HG03039 (cell line): ENCODE data around the gene GLUD1.
"Not testable (repeated sequence)": the region's sequence is repeated elsewhere in the genome, so short reads cannot be mapped to it uniquely, and the experiment has no call there.

ENCODE experiments used
- ATAC-seq: cut with Tn5 transposase; IDR thresholded peaks from one replicate; pipeline ENCODE4 v1.9.1; 2021; ENCODE audit warnings: mild to moderate bottlenecking, moderate library complexity; ENCODE audit not compliant: unreplicated experiment

GLUD1 gene

DNA sequence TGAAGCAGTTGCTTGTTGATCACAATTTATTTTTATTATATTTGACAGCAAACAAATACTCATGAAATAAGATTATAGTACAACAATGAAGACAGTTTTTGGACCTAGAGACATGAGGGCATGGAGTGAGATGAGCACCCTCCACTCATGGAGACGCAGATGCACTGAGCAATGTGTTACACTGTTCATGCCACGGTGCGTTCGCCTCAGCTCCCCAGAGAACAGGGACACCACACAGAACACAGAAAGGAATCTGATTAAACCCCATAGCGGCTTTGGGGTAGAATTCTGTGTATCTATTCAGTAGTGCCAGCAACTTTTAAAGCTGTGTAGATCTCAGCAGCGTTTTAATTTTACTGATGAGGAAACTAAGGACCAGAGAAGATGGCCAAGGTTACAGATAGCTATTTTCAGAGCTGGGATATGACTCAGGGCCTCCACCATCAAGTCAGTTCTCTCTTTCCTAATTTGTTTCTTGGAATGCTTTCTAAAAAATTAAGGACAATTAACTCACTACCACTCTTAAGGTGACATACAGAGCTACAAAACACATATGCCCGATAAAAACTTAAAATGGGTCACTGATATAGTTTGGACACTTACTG lies 41.0 kb downstream of the GLUD1 start:
- ATAC-seq: no peak

DNA sequence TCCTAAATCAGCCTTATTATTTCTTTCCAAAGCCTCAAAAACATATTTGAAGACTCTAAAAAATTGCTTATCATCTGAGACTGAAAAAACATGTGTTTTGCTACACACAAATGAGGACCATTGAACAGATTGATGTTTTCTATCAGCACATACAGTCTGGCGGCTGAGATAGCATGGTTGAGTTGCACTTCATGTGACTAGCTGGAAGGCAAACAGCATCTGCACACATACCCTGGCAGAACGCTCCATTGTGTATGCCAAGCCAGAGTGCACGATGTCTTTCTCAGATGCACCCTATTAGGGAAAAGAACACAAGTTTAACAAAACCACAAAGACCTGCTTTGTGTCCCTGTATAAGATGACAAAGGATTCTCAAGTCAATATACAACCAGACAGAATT lies 41.5 kb downstream of the GLUD1 start:
- no peak for ATAC-seq

DNA sequence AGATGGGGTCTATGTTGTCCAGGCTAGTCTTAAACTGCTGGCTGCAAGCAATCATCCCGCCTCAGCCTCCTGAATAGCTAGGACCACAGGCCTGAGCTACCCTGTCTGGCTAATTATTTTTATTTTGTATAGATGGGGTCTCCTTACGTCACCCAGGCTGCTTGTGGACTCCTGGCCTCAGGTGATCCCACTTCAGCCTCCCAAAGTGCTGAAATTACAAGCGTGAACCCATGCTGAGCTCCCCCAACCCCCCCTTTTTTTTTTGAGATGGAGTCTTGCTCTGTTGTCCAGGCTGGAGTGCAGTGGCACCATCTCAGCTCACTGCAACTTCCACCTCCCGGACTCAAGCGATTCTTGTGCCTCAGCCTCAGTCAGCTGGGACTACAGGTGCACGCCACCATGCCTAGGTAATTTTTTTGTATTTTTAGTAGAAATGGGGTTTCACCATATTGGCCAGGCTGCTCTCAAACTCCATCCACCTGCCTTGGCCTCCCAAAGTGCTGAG lies 49.2 kb downstream of the GLUD1 start:
- ATAC-seq: no peak

DNA sequence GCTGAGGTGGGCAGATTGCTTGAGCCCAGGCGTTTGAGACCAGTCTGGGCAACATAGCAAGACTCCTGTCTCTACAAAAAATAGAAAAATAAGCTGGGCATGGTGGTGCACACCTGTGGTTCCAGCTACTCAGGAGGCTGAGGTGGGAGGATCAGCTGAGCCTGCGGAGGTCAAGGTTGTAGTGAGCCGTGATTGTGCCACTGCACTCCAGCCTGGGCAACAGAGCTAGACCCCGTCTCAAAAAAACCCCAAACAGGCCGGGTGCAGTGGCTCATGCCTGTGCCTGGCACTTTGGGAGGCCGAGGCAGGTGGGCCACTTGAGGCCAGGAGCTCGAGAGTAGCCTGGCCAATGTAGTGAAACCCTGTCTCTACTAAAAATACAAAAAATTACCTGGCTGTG lies 51.1 kb downstream of the GLUD1 start:
- not testable (repeated sequence) for ATAC-seq

DNA sequence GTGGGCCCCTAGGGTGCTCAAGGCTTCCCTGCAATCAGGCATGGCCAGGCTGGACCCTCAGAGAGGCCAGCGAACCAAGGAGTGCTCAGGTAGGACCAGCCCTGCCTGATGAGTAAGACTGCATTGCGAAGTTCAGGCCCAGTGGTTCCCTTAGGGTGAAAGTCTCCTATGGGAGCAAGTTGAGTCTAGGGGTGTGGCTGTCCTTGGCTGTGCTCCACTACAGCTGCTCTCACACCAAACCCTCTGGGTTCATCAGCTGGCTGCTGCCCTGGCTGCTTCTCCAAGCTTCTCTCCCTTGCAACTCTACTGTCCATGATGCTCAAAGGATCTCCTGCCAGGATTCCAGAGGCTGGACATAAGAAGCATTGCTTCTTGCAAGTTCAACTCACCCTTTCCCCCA lies 55.9 kb downstream of the GLUD1 start:
- ATAC-seq: no peak

DNA sequence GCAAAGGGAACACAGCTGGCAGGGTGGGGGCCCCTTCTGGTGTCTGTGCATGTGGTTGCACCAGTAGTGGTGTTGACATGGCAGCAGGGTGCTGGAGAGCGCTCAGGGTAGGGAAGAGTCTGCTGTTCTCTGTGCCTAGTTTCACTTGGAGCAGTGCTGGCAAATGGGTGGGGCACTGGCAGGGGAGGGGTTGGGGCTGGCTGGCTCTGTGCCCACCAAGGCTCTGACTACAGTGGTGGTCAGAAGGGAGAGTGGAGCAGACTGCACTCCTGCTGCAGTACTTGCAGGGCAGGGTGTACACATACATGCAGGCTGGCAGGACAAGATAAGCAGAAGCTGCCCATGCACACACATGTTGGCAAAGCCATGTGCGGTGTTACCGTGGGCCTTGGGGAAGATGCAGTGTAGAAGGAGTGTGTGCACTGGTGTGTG lies 56.3 kb downstream of the GLUD1 start:
- ATAC-seq: no peak

DNA sequence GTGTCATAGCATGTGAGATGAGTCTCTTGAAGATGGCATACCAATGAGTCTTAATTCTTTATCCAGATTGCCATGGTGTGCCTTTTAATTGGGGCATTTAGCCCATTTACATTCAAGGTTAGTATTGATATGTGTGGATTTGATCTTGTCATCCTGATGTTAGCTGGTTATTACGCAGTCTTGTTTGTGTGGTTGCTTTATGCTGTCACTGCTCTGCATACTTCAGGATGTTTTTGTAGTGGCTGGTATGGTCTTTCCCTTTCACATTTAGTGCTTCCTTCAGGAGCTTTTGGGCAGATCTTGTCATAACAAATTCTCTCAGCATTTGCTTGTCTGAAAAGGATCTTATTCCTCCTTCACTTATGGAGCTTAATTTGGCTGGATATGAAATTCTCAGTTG lies 58.0 kb downstream of the GLUD1 start:
- no peak for ATAC-seq

DNA sequence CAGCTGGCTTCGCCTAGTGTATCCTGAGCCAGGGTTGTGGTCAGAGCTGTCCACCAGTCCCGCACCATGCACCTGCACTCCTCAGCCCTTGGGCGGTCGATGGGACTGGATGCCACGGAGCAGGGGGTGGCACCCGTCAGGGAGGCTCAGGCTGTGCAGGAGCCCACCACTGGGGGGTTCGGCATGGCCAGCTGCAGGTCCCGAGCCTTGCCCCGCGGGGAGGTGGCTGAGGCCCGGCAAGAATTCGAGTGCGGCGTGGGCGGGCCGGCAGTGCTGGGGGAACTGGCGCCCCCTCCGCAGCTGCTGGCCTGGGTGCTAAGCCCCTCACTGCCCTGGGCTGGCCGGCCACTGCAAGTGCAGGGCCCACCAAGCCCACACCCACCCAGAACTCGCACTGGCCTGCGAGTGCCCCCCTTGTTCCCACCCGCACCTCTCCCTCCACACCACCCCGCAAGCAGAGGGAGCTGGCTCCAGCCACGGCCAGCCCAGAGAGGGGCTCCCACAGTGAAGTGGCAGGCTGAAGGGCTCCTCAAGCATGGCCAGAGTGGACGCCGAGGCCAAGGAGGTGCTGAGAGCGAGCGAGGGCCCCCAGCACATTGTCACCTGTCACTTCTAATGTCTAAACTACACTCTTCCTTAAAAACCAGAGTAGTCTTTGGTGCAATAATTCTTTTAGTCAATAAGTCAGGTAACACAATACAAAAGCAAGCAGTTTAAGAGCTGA lies 63.6 kb downstream of the GLUD1 start:
- no peak for ATAC-seq

DNA sequence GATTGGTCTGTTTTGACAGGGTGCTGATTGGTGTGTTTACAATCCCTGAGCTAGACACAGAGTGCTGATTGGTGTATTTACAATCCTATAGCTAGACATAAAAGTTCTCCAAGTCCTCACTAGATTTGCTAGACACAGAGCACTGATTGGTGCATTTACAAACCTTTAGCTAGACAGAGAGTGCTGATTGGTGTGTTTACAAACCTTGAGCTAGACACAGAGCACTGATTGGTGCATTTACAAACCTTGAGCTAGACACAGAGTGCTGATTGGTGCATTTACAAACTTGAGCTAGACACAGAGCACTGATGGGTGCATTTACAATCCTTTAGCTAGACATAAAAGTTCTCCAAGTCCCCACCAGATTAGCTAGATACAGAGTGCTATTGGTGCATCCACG lies 64.2 kb downstream of the GLUD1 start:
- ATAC-seq: not testable (repeated sequence)

DNA sequence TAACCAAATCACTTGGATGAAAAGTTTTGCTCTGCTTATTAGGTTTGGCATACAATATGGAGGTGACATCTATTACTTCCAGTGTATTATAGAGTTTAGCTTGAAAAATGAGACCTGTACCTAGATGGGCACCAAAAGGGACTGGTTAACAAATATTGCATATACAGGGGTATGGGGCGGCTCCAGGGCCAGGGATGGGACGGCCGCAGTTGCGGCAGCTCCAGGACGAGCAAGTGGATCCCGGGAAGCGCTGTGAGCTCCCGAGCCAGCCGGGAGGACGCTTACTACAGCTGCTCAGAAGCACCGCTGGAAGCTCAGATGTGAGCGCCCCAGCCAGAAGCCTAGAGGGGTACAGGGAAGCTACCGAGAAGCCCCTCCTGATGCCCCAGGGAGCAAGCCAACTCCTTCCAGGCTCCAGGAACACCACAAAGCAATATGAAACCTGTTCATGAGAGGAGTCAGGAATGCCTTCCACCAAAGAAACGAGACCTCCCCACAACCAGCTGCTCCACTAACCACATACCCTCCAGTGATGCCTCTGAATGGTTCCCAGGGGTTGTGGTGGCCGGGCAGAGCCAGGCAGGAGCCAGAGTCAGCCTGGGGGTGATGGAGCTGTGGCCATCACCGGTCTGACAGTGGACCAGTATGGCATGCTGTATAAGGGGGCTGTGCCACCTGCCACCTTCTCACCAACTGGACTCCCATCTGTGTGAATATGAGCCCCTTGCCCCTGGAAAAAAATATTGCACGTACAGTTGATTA lies 67.7 kb downstream of the GLUD1 start:
- not testable (repeated sequence) for ATAC-seq

DNA sequence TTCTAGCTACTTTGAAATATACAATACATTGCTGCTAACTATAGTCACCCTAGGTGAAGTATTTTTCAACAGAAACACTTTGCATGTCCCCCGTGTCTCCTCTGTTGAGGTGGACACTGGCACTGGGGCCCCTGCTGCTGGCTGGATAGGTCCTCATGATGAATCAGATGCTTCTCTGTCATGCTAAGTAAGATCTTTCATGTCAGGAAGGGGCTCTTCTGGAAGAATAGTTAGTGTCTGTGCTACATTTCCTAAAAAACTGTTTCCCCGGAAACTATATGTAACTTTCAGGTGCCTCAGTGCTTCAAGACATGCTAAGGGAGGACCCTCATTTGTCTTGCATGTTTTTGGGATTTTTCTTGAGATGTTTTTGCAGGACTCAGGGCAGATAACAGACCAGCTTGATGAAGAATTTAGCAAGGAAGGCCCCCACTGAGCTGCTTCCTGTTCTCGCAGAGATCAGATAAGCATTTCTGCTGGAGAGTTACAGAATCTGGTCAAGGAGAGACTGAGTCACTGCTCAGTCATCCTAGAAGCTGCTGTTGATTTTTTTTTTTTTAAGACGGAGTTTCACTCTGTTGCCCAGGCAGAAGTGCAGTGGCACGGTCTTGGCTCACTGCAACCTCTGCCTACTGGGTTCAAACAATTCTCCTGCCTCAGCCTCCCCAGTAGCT lies 69.2 kb downstream of the GLUD1 start:
- not testable (repeated sequence) for ATAC-seq

DNA sequence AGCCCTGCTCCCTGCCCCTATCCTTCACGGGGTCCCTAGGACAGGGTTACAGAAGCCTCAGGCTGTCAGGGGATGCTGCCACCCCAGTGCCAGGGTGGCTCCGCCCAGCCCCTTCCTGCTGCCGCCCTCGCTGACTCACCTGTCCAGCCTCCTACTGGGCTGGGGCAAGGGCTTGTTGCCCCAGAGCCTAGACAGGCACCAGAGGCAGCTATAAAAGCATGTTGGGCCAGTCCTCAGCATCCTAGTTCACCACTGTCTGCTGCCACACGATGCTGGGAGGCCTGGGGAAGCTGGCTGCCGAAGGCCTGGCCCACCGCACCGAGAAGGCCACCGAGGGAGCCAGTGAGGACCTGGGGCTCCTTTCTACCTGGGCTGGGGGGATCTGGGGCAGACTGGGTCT lies 74.6 kb downstream of the GLUD1 start, which contains the start of gene FAM25A:
Gene FAM25A (plus strand): TSS at position 239 of the 400 bp plus-strand sequence. CDS start 31 bp downstream, at position 270.
- ATAC-seq: not testable (repeated sequence)

DNA sequence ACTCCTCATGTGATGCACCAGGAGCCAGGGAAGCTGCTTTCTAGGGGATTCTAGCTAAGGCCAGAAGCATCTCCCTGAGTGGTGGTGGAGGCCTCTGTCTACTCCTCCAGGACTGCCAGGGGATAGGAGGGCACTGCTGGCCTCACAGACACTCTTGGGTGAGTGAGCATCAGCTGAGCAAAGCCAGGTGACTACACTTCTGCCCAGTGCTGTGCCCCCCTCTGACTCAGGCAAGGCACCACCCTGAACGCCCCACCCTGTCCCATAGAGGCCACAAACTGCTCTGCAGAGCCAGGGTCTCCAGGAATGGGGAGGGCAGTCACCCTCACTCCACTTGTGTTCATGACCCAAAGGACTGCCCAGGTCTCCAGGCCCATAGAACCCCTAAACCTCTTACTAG lies 75.1 kb downstream of the GLUD1 start:
- not testable (repeated sequence) for ATAC-seq

DNA sequence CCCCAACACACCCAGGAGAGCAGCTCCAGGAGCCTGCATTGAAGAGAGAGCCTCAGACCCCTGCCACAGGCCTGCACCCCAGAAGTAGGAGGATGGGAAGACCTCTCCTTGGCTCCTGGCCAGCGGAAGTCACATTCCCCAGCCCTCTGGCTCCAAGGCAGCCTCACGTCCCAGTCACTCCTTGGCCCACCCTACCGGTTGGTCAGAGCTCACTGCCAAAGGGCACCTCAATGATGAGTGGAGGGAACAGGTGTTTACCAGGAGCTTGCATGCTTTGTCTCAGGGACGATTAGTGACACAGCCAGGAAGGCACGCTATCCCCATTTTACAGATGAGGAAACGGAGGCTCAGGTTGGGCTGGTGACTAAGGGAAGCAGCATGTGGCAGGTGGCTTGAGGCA lies 75.6 kb downstream of the GLUD1 start:
- ATAC-seq: not testable (repeated sequence)

DNA sequence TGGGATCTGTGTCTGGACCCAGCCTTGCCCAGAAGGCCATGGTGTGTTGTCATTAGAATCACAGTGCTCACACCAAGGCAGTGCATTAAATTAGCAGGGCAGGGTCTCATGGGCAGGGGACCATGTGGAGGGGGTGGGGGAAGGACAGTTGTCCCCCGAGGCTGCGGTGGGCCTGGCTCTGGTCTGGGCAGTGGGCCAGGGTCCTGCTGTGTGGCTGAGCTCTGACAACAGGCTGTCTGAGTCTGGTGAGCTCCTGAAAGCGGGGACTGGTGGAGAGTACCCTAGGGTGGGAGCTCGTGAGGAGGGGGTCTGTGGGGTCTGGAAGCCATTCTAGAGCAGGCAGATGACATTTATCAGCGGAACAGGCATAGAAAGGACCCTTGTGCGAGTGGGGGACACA lies 76.5 kb downstream of the GLUD1 start:
- ATAC-seq: not testable (repeated sequence)

DNA sequence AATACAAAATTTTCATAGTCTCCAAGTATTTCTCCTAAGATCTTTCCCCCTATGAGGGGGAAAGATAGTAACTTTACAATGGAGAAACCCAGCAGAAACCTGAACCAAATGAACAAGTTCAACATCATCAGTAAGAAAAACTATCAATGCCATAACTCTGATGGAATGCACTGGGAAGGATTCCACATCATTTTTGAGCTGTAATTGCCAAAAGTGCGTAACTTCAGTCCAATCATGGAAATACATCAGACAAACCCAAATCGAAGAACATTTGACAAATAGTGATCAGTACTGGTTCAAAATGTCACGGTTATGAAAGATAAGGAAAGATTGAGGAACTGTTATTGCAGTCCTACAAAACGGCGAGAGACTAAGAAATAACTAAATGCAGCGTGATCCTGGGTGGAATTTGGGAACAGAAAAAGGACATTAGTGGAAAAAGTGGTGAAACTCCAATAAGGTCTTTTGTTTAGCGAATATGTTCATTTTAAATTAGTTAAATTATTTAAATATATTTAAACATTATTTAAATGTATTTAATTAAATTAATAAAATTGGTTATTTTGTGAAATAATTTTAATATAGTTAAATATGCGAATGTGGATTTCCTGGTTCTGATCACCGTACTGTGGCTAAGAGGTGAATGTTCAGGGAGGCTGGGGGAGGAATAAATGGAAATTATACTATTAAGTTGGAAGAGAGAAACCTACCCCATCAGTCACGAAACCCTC lies 79.5 kb downstream of the GLUD1 start:
- not testable (repeated sequence) for ATAC-seq

DNA sequence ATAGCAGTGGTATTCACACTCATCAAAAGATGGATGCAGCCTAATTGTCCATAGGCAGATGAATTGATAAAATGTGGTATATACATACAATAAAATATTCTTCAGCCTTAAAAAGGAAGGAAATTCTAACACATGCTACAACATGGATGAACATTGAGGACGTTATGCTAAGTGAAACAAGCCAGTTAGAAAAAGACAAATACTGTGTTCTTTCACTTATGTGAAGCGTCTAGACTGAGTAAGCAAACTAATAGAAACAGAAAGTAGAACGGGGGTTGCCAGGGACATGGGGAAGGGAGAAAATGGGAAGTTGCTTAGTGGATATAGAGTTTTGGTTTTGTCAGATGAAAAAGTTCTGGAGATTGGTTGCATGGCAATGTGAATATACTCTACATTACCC lies 81.1 kb downstream of the GLUD1 start:
- not testable (repeated sequence) for ATAC-seq

DNA sequence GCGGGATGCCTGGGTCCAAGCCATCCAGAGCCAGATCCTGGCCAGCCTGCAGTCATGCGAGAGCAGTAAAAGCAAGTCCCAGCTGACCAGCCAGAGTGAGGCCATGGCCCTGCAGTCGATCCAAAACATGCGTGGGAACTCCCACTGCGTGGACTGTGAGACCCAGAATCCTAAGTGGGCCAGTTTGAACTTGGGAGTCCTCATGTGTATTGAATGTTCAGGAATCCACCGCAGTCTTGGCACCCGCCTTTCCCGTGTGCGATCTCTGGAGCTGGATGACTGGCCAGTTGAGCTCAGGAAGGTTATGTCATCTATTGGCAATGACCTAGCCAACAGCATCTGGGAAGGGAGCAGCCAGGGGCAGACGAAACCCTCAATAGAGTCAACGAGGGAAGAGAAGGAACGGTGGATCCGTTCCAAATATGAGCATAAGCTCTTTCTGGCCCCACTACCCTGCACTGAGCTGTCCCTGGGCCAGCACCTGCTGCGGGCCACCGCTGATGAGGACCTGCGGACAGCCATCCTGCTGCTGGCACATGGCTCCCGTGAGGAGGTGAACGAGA lies 85.4 kb downstream of the GLUD1 start:
- not testable (repeated sequence) for ATAC-seq

DNA sequence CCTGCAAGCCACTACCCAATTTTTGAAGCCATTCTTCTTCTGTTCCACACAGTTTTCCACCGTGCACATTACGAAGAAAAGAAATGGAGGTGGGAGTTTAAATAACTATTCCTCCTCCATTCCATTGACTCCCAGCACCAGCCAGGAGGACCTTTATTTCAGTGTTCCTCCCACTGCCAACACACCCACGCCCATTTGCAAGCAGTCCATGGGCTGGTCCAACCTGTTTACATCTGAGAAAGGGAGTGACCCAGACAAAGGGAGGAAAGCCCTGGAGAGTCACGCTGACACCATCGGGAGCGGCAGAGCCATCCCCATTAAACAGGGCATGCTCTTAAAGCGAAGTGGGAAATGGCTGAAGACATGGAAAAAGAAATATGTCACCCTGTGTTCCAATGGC lies 86.3 kb downstream of the GLUD1 start:
- not testable (repeated sequence) for ATAC-seq

DNA sequence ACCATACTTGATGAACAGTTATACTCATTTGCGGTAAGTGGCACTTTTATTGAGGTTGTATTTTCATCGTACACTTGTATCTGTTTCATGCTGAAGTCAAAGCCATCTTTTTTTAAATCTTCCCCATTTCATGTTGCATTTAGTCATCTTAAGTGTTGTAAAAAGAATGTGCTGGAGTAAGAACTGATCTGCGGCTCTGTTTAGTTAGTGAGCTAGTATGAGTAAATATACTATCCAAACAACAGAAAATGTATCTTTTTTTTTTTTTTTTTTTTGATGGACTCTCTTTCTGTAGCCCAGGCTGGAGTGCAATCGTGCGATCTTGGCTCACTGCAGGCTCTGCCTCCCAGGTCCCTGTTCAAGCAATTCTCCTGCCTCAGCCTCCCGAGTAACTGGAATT lies 87.0 kb downstream of the GLUD1 start:
- not testable (repeated sequence) for ATAC-seq
